ENCODE results near the gene OVOL3.
A peak's percentile ranks its signal among the peaks of the same experiment; 100 is the strongest.

The OVOL3 gene

DNA sequence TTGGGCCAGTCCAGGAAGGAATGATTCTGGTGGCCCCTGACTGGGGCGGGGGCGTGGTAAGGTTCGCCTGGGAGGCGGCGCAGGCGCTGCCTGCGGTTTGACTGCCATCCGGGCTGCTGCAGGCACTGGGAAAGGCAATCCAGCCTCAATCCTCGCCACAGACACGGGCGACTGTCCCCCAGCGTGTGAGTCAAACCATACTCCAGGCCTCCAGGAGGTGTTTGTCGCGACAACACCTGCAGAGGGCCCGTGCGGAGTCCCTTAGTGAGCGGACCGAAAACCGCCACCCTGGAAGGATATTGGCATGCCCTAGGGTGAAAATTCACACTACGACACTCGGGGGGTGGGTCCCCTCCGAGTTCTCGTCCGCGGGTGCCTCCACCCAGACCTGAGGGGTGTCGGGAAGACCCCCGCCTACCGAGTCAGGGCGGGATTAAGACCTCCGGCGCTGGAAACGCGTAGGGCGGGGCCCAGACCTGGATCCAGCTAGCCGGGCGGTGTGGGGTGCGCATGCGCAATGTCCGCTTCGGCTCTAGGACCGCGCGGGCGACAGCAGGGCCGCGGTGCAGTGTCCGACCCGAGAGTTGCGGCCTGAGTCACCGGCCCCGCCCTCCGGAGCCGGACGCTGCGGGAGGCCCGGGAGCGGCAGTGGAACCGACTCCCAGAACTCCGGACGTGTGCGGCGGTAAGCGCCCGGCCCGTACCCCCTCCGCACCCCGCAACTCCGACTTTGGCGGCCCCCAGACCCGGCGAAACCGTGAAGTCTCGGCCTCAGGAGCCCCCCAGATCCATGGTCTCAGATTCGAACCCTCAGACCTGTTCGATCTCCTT lies 28.7 kb downstream of the OVOL3 start, which contains the start of gene CAPNS1:
TSS of gene CAPNS1 (plus strand) at position 594 of the 831 bp plus-strand sequence. CDS start 946 bp downstream, outside the sequence.
- no peaks in the 10 kb centered on the region for H3K27me3 ChIP-seq (ENCODE audit: insufficient read depth, low read depth, severe bottlenecking)
- H3K4me3 ChIP-seq (ENCODE audit: low read depth, low read length) = peak within 1 kb of the TSS; percentile 74
- peak within 1 kb of the TSS; percentile 90 for H3K27ac ChIP-seq
- H3K9me3 ChIP-seq (ENCODE audit: severe bottlenecking) = no peaks in the 10 kb centered on the region
- peak; percentile 97 for DNase-seq
- peaks cover 18% of the 10 kb centered on the region for H3K36me3 ChIP-seq
- TF ChIP-seq CTCF (IDR thresholded peaks at IDR 0.05; ENCODE audit: low read depth, low read length) = peak; percentile 34; the same call in 1 of the 2 replicates

DNA sequence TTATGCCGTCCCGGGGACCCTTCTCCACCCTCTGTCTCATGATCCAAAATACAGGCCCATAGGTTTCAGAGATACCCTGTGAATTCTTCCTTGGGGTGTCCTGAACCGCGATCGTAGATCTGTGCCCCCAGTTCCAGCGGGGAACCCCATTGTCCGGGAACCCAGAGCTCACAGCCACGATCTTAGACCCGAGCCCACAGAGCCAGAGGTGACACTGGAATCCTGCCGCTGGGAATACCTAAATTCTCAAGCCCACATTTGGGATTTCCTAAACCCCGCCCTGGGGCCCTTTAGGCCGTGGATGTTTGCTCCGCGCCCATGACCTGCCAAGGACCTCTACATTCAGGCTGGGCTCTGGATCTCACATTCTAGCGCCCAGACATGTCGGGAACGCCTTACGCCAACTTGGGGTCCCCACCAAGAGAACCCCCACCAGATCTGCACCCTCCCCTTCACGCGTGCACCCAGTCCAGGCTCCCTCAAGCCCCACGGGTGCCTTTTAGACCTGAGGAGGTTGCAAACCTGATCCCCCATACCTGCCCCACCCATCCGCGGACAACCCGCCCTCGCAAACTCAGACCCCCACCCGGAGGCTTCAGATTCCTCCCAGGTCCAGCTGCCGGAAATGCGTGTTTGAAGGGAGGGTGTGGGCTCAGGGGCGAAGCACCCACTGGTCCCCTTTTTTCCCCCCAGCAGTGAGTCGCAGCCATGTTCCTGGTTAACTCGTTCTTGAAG lies 29.5 kb downstream of the OVOL3 start:
- no peak for TF ChIP-seq CTCF (IDR thresholded peaks at IDR 0.05; ENCODE audit: low read depth, low read length)
- Histone ChIP-seq H3K27me3 (ENCODE audit: insufficient read depth, low read depth, severe bottlenecking) (no peaks in the 10 kb centered on the region), H3K9me3 (ENCODE audit: severe bottlenecking) (no peaks in the 10 kb centered on the region), H3K4me3 (ENCODE audit: low read depth, low read length) (peak overlapping the region; percentile 74), H3K36me3 (peaks cover 24% of the 10 kb centered on the region), H3K27ac (peak overlapping the region; percentile 90)
- peak; percentile 71 for DNase-seq

DNA sequence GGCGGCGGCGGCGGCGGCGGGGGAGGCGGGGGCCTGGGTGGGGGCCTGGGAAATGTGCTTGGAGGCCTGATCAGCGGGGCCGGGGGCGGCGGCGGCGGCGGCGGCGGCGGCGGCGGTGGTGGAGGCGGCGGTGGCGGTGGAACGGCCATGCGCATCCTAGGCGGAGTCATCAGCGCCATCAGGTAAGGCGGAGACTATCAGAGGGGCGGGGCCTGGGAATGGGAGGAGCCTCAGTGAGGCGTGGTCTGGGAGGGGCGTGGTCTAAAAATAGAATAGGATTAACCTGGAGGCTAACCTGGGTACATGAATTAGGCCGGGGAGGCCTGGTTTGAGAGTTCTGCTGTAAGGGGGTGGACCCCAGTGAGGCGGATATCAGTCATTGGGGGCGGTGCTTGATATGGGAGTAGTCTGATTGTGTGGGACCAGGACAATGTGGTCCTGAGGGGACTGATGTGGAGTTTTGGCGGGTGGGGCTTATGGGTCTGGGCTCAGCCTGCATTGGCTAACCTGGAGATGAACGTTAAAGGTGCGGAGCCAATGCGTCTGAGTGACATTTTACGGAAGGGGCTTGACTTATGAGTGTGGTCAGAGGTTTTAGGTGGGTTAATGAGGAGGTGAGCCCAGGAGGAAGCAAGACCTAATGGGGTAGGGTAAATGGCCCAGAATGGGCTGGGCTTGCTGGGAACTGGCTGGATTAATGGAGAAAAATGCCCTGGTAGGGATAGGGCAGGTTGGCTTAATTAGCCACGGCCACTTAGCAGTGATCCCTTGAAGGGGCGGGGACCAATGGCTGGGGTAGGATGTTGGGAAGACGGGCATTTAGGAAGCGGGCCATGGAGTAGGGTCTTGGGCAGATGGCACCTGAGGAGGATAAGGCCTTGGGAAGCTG lies 30.3 kb downstream of the OVOL3 start:
- Histone ChIP-seq H3K9me3 (ENCODE audit: severe bottlenecking) (no peaks in the 10 kb centered on the region), H3K27ac (peak overlapping the region; percentile 90; the same call in 1 of the 2 replicates), H3K4me3 (ENCODE audit: low read depth, low read length) (peak overlapping the region; percentile 74), H3K27me3 (ENCODE audit: insufficient read depth, low read depth, severe bottlenecking) (no peaks in the 10 kb centered on the region), H3K36me3 (peaks cover 32% of the 10 kb centered on the region)
- TF ChIP-seq CTCF (IDR thresholded peaks at IDR 0.05; ENCODE audit: low read depth, low read length) = no peak
- DNase-seq = peak; percentile 89

GRCh38 chr19:36142046-36142445 lies 31.1 kb downstream of the OVOL3 start:
- no peak for TF ChIP-seq CTCF (IDR thresholded peaks at IDR 0.05; ENCODE audit: low read depth, low read length)
- Histone ChIP-seq H3K9me3 (ENCODE audit: severe bottlenecking) (no peaks in the 10 kb centered on the region), H3K27ac (no peak overlapping the region), H3K4me3 (ENCODE audit: low read depth, low read length) (no peak overlapping the region), H3K27me3 (ENCODE audit: insufficient read depth, low read depth, severe bottlenecking) (no peaks in the 10 kb centered on the region), H3K36me3 (peaks cover 39% of the 10 kb centered on the region)
- DNase-seq = no peak

- no peak for DNase-seq
Observed at GRCh38 chr19:36142496-36142895, 31.6 kb downstream of the OVOL3 start.

More at GRCh38 chr19:36142496-36142895, 31.6 kb downstream of the OVOL3 start:
- Histone ChIP-seq H3K9me3 (ENCODE audit: severe bottlenecking) (no peaks in the 10 kb centered on the region), H3K4me3 (ENCODE audit: low read depth, low read length) (no peak overlapping the region), H3K27me3 (ENCODE audit: insufficient read depth, low read depth, severe bottlenecking) (no peaks in the 10 kb centered on the region), H3K27ac (no peak overlapping the region), H3K36me3 (peaks cover 44% of the 10 kb centered on the region)
- no peak for TF ChIP-seq CTCF (IDR thresholded peaks at IDR 0.05; ENCODE audit: low read depth, low read length)
